ENCODE measurements around the gene ABHD11. TPM values are rescaled to one million over a fixed set of nuclear protein-coding genes. Genes with fewer than 3 reads are reported as not detected.

Gene ABHD11
- total RNA-seq, 3 donors from 2014 or later: 20.6 to 26.4 (median 21.0) TPM

- no peaks in the 10 kb centered on the region for H3K27me3 Mint-ChIP-seq (ENCODE audit: low read depth)
- peaks cover 14% of the 10 kb centered on the region for H3K4me1 Mint-ChIP-seq (ENCODE audit: low read depth)
- DNase-seq: no peak
- ATAC-seq: no peak
- no peaks in the 10 kb centered on the region for H3K9me3 Mint-ChIP-seq
- no peak overlapping the region for H3K4me3 Mint-ChIP-seq
- H3K36me3 Mint-ChIP-seq (ENCODE audit: insufficient read depth): peaks cover 8% of the 10 kb centered on the region
These were observed 33.7 kb downstream of the ABHD11 start for GRCh38 chr7:73704640-73705550.

GRCh38 chr7:73703757-73704639 lies 34.6 kb downstream of the ABHD11 start:
- ATAC-seq (peak; percentile 59 to 60), DNase-seq (no peak)
- Mint-ChIP-seq H3K27me3 (ENCODE audit: low read depth) (no peaks in the 10 kb centered on the region), H3K36me3 (ENCODE audit: insufficient read depth) (peaks cover 8% of the 10 kb centered on the region), H3K4me3 (peak overlapping the region; percentile 16), H3K4me1 (ENCODE audit: low read depth) (peaks cover 14% of the 10 kb centered on the region), H3K9me3 (no peaks in the 10 kb centered on the region)

GRCh38 chr7:73703225-73703624 lies 35.4 kb downstream of the ABHD11 start:
- no peak overlapping the region for H3K4me3 Mint-ChIP-seq

GRCh38 chr7:73702665-73703064 lies 35.9 kb downstream of the ABHD11 start:
- ATAC-seq: no peak
- Mint-ChIP-seq H3K9me3 (no peaks in the 10 kb centered on the region), H3K27me3 (ENCODE audit: low read depth) (no peaks in the 10 kb centered on the region), H3K4me1 (ENCODE audit: low read depth) (peaks cover 14% of the 10 kb centered on the region), H3K4me3 (no peak overlapping the region), H3K36me3 (ENCODE audit: insufficient read depth) (peaks cover 8% of the 10 kb centered on the region)
- no peak for DNase-seq

More at GRCh38 chr7:73703225-73703624, 35.4 kb downstream of the ABHD11 start:
- Mint-ChIP-seq H3K4me1 (ENCODE audit: low read depth) (peaks cover 14% of the 10 kb centered on the region), H3K36me3 (ENCODE audit: insufficient read depth) (peaks cover 8% of the 10 kb centered on the region), H3K9me3 (no peaks in the 10 kb centered on the region), H3K27me3 (ENCODE audit: low read depth) (no peaks in the 10 kb centered on the region)
- DNase-seq: no peak
- no peak for ATAC-seq

GRCh38 chr7:73702226-73702625 lies 36.4 kb downstream of the ABHD11 start:
- DNase-seq: no peak
- Mint-ChIP-seq H3K36me3 (ENCODE audit: insufficient read depth) (peaks cover 11% of the 10 kb centered on the region), H3K27me3 (ENCODE audit: low read depth) (no peaks in the 10 kb centered on the region), H3K9me3 (no peaks in the 10 kb centered on the region), H3K4me3 (no peak overlapping the region), H3K4me1 (ENCODE audit: low read depth) (peaks cover 12% of the 10 kb centered on the region)
- ATAC-seq: no peak

- no peaks in the 10 kb centered on the region for H3K9me3 Mint-ChIP-seq
- no peak overlapping the region for H3K4me3 Mint-ChIP-seq
- no peak for ATAC-seq
These were observed 37.1 kb downstream of the ABHD11 start for GRCh38 chr7:73701357-73701995.

GRCh38 chr7:73700581-73701134 lies 37.9 kb downstream of the ABHD11 start:
- peaks cover 3% of the 10 kb centered on the region for H3K4me1 Mint-ChIP-seq (ENCODE audit: low read depth)
- peaks cover 23% of the 10 kb centered on the region for H3K36me3 Mint-ChIP-seq (ENCODE audit: insufficient read depth)
- no peaks in the 10 kb centered on the region for H3K27me3 Mint-ChIP-seq (ENCODE audit: low read depth)
- H3K9me3 Mint-ChIP-seq: no peaks in the 10 kb centered on the region
- H3K4me3 Mint-ChIP-seq: no peak overlapping the region
- no peak for ATAC-seq
- no peak for DNase-seq

More at GRCh38 chr7:73701357-73701995, 37.1 kb downstream of the ABHD11 start:
- H3K36me3 Mint-ChIP-seq (ENCODE audit: insufficient read depth): peaks cover 17% of the 10 kb centered on the region
- H3K4me1 Mint-ChIP-seq (ENCODE audit: low read depth): peaks cover 5% of the 10 kb centered on the region
- no peak for DNase-seq
- no peaks in the 10 kb centered on the region for H3K27me3 Mint-ChIP-seq (ENCODE audit: low read depth)

GRCh38 chr7:73700069-73700423 lies 38.6 kb downstream of the ABHD11 start:
- ATAC-seq (no peak), DNase-seq (no peak)
- peaks cover 3% of the 10 kb centered on the region for H3K4me1 Mint-ChIP-seq (ENCODE audit: low read depth)
- H3K36me3 Mint-ChIP-seq (ENCODE audit: insufficient read depth): peaks cover 26% of the 10 kb centered on the region
- no peak overlapping the region for H3K4me3 Mint-ChIP-seq
- no peaks in the 10 kb centered on the region for H3K27me3 Mint-ChIP-seq (ENCODE audit: low read depth)
- H3K9me3 Mint-ChIP-seq: no peaks in the 10 kb centered on the region

- DNase-seq: no peak
- peaks cover 3% of the 10 kb centered on the region for H3K4me1 Mint-ChIP-seq (ENCODE audit: low read depth)
- no peak for ATAC-seq
- H3K4me3 Mint-ChIP-seq: no peak overlapping the region
- no peaks in the 10 kb centered on the region for H3K27me3 Mint-ChIP-seq (ENCODE audit: low read depth)
- no peaks in the 10 kb centered on the region for H3K9me3 Mint-ChIP-seq
- H3K36me3 Mint-ChIP-seq (ENCODE audit: insufficient read depth): peaks cover 30% of the 10 kb centered on the region
These were observed 39.1 kb downstream of the ABHD11 start for GRCh38 chr7:73699370-73700068.

GRCh38 chr7:73698410-73698809 lies 40.2 kb downstream of the ABHD11 start:
- DNase-seq (no peak), ATAC-seq (no peak)
- H3K27me3 Mint-ChIP-seq (ENCODE audit: low read depth): no peaks in the 10 kb centered on the region
- no peak overlapping the region for H3K4me3 Mint-ChIP-seq
- H3K36me3 Mint-ChIP-seq (ENCODE audit: insufficient read depth): peaks cover 34% of the 10 kb centered on the region
- H3K9me3 Mint-ChIP-seq: no peaks in the 10 kb centered on the region
- peaks cover 3% of the 10 kb centered on the region for H3K4me1 Mint-ChIP-seq (ENCODE audit: low read depth)

GRCh38 chr7:73696372-73696771 lies 42.2 kb downstream of the ABHD11 start:
- Mint-ChIP-seq H3K36me3 (ENCODE audit: insufficient read depth) (peaks cover 38% of the 10 kb centered on the region), H3K9me3 (no peaks in the 10 kb centered on the region), H3K27me3 (ENCODE audit: low read depth) (no peaks in the 10 kb centered on the region), H3K4me3 (no peak overlapping the region), H3K4me1 (ENCODE audit: low read depth) (no peaks in the 10 kb centered on the region)
- DNase-seq (no peak), ATAC-seq (no peak)

GRCh38 chr7:73690646-73691045 lies 48.0 kb downstream of the ABHD11 start:
- ATAC-seq: no peak
- no peaks in the 10 kb centered on the region for H3K9me3 Mint-ChIP-seq
- peaks cover 53% of the 10 kb centered on the region for H3K36me3 Mint-ChIP-seq (ENCODE audit: insufficient read depth)
- no peaks in the 10 kb centered on the region for H3K27me3 Mint-ChIP-seq (ENCODE audit: low read depth)
- no peak overlapping the region for H3K4me3 Mint-ChIP-seq
- peaks cover 17% of the 10 kb centered on the region for H3K4me1 Mint-ChIP-seq (ENCODE audit: low read depth)
- no peak for DNase-seq

GRCh38 chr7:73688288-73688687 lies 50.3 kb downstream of the ABHD11 start:
- H3K4me3 Mint-ChIP-seq: no peak overlapping the region
- no peak for ATAC-seq
- H3K36me3 Mint-ChIP-seq (ENCODE audit: insufficient read depth): peaks cover 43% of the 10 kb centered on the region

More at GRCh38 chr7:73688288-73688687, 50.3 kb downstream of the ABHD11 start:
- H3K27me3 Mint-ChIP-seq (ENCODE audit: low read depth): no peaks in the 10 kb centered on the region
- no peak for DNase-seq
- H3K9me3 Mint-ChIP-seq: no peaks in the 10 kb centered on the region
- peaks cover 20% of the 10 kb centered on the region for H3K4me1 Mint-ChIP-seq (ENCODE audit: low read depth)

All from activated T-cell treated with anti-CD3 and anti-CD28 coated beads, Interleukin-2, amount 50 U/mL, for 4 hours (primary cell).